GM12801 (cell line): ENCODE results near the gene MRPL39.

Experiments used
- CTCF ChIP-seq: IDR thresholded peaks from one replicate; pipeline ENCODE4 v1.5.1; 2011; ENCODE audit warnings: control low read depth; ENCODE audit not compliant: insufficient read length; ENCODE audit errors: extremely low read depth

The MRPL39 gene

GRCh38 chr21:25608044-25608737 lies 910 bp upstream of the MRPL39 start:
- TF ChIP-seq CTCF = no peak

- TF ChIP-seq CTCF = no peak
Observed at GRCh38 chr21:25589887-25590286, 17.4 kb downstream of the MRPL39 start.

DNA sequence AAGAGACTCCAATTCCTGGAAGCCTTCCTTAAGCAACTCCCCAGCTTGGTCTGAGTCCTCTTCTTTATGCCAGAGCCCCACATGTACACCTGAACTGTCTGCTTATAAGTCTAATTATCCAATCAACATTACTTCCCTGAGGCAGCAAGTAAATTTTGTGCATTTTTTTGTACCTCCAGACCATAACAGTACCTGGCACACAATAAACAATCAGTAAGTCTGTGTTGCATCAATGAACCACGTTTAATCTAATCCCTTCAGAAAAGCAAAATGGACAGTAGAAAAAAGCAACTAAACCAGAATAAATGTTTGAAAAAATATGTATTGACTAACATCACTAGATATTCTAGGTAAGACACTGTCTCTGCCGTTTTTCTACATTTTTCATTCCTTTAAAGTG lies 20.5 kb downstream of the MRPL39 start:
- no peak for TF ChIP-seq CTCF

DNA sequence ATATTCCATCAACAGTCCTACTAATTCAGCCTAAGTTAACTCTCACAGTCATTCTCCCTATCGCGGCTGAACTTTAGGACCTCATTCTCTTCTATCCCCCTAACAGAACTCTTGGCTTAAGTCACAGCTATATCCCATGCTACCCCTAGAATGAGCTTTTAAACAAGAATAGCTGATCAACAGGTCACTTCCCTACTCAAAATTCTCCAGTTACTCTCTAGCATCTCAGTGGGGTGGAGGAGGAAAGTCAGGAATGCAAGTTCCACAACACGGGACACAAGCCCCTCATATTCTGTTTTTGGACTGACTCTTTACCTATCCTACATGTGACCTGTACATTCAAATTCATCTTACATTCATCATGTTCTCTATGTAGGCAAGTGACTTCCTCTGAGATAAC lies 21.0 kb downstream of the MRPL39 start:
- TF ChIP-seq CTCF = no peak

DNA sequence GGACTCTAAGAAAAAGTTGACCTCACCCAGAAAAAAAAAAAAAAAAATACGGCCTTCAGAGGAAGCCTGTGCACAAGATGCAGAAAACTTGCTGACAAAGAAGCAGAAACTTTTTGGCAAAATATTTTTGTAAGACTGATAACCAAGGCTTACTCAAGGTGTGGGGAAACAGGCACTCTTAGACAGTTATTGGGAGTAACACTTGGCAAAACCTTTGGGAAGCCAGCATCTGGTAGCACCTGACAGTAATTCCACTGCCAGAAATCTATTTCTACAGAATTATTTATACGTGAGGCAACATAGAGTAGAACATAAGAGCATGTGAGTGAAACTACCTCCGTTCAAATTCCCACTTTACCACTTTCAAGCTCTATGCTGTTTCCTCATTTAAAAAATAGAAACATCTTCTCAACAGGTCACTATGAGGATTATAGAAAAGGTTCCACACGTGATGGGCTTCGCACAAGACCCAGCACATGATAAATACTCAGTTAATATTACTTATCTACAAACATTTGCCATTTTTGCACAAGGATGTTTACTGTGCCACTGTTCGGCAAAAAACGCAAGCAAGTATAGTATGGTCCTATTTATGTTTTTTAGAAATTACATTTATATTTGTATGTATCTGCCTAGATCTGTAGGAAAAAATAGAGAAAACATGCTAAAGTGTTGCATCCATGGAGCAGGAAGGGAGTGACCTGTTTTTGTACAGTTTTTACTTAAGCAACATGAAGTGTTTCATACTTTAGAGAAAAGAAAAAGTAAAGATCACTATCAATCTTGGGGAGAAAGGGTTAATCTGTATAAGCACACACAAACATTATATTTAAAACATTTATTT lies 22.2 kb downstream of the MRPL39 start:
- TF ChIP-seq CTCF = no peak

DNA sequence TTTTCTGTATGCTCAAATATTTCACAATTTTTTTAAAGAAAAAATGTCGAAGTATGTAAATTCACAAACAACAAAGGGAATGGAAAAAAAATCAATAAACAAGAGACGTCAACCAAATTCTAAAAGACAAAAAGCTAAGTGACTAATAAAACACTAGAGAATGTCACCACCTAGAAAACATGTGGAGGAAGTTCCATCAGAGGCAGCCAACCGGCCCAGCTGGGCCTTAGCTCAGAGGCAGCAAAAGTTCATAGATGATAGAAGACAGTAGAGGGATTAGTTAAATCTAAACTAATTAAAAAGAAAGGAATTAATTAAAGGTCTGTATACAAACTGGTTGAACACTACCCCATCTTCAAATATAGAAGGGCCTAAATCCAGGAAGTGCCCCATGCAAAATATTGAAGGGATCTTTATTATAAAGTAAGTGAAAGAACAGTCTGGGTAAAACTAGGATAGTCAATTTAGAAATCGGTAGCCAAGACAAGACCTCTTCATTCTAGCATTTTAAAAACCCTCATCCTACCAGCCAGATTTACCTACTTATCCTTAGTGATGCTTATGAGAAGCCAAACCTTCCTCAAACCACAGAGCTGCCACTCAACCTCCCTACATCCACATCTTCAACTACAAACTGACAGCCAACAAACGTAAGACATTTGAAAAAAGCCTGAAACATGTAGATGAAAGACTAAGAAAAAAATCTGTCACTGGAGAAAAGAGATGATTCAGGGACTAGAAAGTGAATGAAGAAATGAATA lies 23.7 kb downstream of the MRPL39 start:
- no peak for TF ChIP-seq CTCF

- no peak for TF ChIP-seq CTCF
Observed at GRCh38 chr21:25582888-25583287, 24.4 kb downstream of the MRPL39 start.
